B cell (primary cell): ENCODE results near the gene KIF20B. TPM values are rescaled to one million over a fixed set of nuclear protein-coding genes. Genes with fewer than 3 reads are reported as not detected.

Experiments
- ATAC-seq: fragments of 200-7000 bp; cut with Tn5 transposase; one replicate; pipeline ENCODE4 v1.10.0; 2021; ENCODE audit warnings: low read depth, mild to moderate bottlenecking, moderate number of reproducible peaks, moderate library complexity
- CTCF ChIA-PET: fragments of 350-600 bp; sonication (Branson Sonifier 250); formaldehyde crosslinking; loops from one replicate; lab custom pipeline; 2021; ENCODE audit warnings: antibody characterized with exemption, inconsistent platforms; lab: Charles Lee
- POLR2A ChIA-PET: fragments of 350-600 bp; sonication (Branson Sonifier 250); formaldehyde crosslinking; loops from one replicate; lab custom pipeline; 2021; ENCODE audit warnings: antibody characterized with exemption; lab: Charles Lee
- DNase-seq: peaks from one replicate; pipeline ENCODE4 v3.0.0; 2013
- H2AFZ ChIP-seq: 2 replicates; pipeline ENCODE4 v1.6.1; 2012; ENCODE audit warnings: mild to moderate bottlenecking, low read depth, low read length; ENCODE audit not compliant: insufficient read depth, poor library complexity, severe bottlenecking
- H3K27ac ChIP-seq, 2 donors: 1 replicate in 1 of 2; 2 replicates in 1 of 2; pipeline ENCODE4 v1.5.1; 2012 to 2013; ENCODE audit warnings: low read length in 2 of 2, mild to moderate bottlenecking in 2 of 2, moderate library complexity in 1 of 2
- H3K27me3 ChIP-seq, 4 experiments: fragments of 200-600 bp in 1 of 4; sonication (generic) in 1 of 4; replicated peaks in 1 of 4; 1 replicate in 2 of 4; 2 replicates in 2 of 4; pipeline versions ENCODE4 v1.6.1 to v1.7.0; 2013 to 2016; ENCODE audit warnings: low read length in 3 of 4, mild to moderate bottlenecking in 2 of 4, mixed read lengths in 1 of 4, moderate library complexity in 1 of 4; ENCODE audit not compliant: insufficient read depth in 4 of 4, control insufficient read depth in 3 of 4; ENCODE audit errors: control extremely low read depth in 1 of 4
- H3K36me3 ChIP-seq, 2 experiments: replicated peaks in 1 of 2; 1 replicate in 1 of 2; 2 replicates in 1 of 2; pipeline versions ENCODE4 v1.6.1 to v1.7.1; 2013; ENCODE audit warnings: low read length in 1 of 2; ENCODE audit not compliant: insufficient read depth in 2 of 2, control insufficient read depth in 1 of 2; ENCODE audit errors: control extremely low read depth in 1 of 2, extremely low read depth in 1 of 2
- H3K4me1 ChIP-seq, 2 donors: fragments of 200-600 bp in 1 of 2; sonication (generic) in 1 of 2; 1 replicate in 1 of 2; 2 replicates in 1 of 2; pipeline versions ENCODE4 v1.5.1 to v1.6.1; 2013 to 2017; ENCODE audit warnings: low read length in 2 of 2; ENCODE audit not compliant: control insufficient read depth in 2 of 2, insufficient read depth in 2 of 2
- H3K4me2 ChIP-seq: replicated peaks from 2 replicates; pipeline ENCODE3; 2012; ENCODE audit warnings: mild to moderate bottlenecking, low read depth, low read length; ENCODE audit not compliant: poor library complexity, severe bottlenecking
- H3K4me3 ChIP-seq, 5 experiments: fragments of 200-600 bp in 1 of 5; sonication (generic) in 1 of 5; 1 replicate in 3 of 5; 2 replicates in 2 of 5; pipeline versions ENCODE4 v1.5.1 to v1.7.0; 2011 to 2016; ENCODE audit warnings: low read length in 4 of 5, mild to moderate bottlenecking in 4 of 5, low read depth in 2 of 5, control low read depth in 1 of 5, moderate library complexity in 1 of 5; ENCODE audit not compliant: insufficient read depth in 1 of 5; ENCODE audit errors: control extremely low read depth in 1 of 5, extremely low read depth in 1 of 5
- H3K79me2 ChIP-seq: fragments of 200-600 bp; sonication (generic); one replicate; pipeline ENCODE4 v1.6.0; 2016; ENCODE audit warnings: low read length; ENCODE audit not compliant: control insufficient read depth, insufficient read depth
- H3K9ac ChIP-seq: fragments of 200-600 bp; sonication (generic); 2 replicates; pipeline ENCODE4 v1.6.1; 2017; ENCODE audit warnings: mild to moderate bottlenecking, low read length, moderate library complexity
- H3K9me3 ChIP-seq, 3 donors: one replicate each; pipeline versions ENCODE4 v1.6.1 to v1.7.1; 2013; ENCODE audit warnings: low read length in 2 of 3; ENCODE audit not compliant: control insufficient read depth in 2 of 3, insufficient read depth in 1 of 3; ENCODE audit errors: control extremely low read depth in 1 of 3
- H4K20me1 ChIP-seq: 2 replicates; pipeline ENCODE4 v1.6.0; 2012; ENCODE audit warnings: mild to moderate bottlenecking, low read length; ENCODE audit not compliant: insufficient read depth, control insufficient read depth, poor library complexity, severe bottlenecking
- H3K27ac Mint-ChIP-seq: one replicate; pipeline ENCODE4 v1.8.0; 2021; ENCODE audit warnings: mixed read lengths
- H3K27me3 Mint-ChIP-seq: one replicate; pipeline ENCODE4 v1.8.0; 2021; ENCODE audit warnings: mixed read lengths
- H3K4me1 Mint-ChIP-seq: one replicate; pipeline ENCODE4 v1.8.0; 2021; ENCODE audit warnings: mixed read lengths
- H3K4me3 Mint-ChIP-seq: one replicate; pipeline ENCODE4 v1.8.0; 2021; ENCODE audit warnings: mixed read lengths
- H3K9me3 Mint-ChIP-seq: one replicate; pipeline ENCODE4 v1.8.0; 2022; ENCODE audit warnings: mixed read lengths; ENCODE audit not compliant: insufficient read depth
- CTCF ChIP-seq: fragments of 200-600 bp; IDR thresholded peaks from one replicate; pipeline ENCODE4 v1.8.0; 2022; ENCODE audit warnings: antibody characterized with exemption, mild to moderate bottlenecking
- EZH2 ChIP-seq: IDR thresholded peaks from 2 replicates; pipeline ENCODE4 v1.6.1; 2012; ENCODE audit warnings: borderline replicate concordance, low read depth, mild to moderate bottlenecking, moderate library complexity, low read length; ENCODE audit not compliant: insufficient read depth, poor library complexity, severe bottlenecking
- WGBS: methylation state at CpG from one replicate; pipeline ENCODE4 v1.1.5; 2013; ENCODE audit warnings: missing lambda C conversion rate; ENCODE audit not compliant: insufficient coverage; 5-methylcytosine and 5-hydroxymethylcytosine counted together
- intact Hi-C: fragments of 100-400 bp; cut with micrococcal nuclease; formaldehyde crosslinking; loops from one replicate; pipeline ENCODE4 v1.10.0; 2022
- polyA plus RNA-seq: library from polyadenylated mRNA; depleted of rRNA; stranded (reverse); fragments of >200 nt; gene quantifications from 2 replicates; pipeline ENCODE4 v1.2.3, GENCODE V29; 2012
- total RNA-seq, 2 donors: library from RNA; stranded (reverse); fragments of 120-200 nt in 1 of 2; gene quantifications; 1 replicate in 1 of 2; 2 replicates in 1 of 2; pipeline versions ENCODE4 v1.2.3 to v1.2.4, GENCODE V29; 2013 to 2022

The KIF20B gene
- total and polyA plus RNA-seq, 2 donors (not counting 1 experiment from before 2014, with no cell fraction given): 1.6 to 24.6 TPM

GRCh38 chr10:89702121-89702480, 711 bp downstream of the KIF20B start:
- 10% methylated on average over 2 of the region's 7 CpGs for WGBS
- Histone ChIP-seq H3K79me2 (peaks cover 50% of the 10 kb centered on the region), H3K4me1 (peaks cover 9 to 10% of the 10 kb centered on the region in 2 donors), H3K27me3 (no peaks in the 10 kb centered on the region), H3K27ac (peak overlapping the region; percentile 79 to 87), H2AFZ (peak overlapping the region; percentile 99), H4K20me1 (no peaks in the 10 kb centered on the region), H3K9me3 (no peaks in the 10 kb centered on the region), H3K4me2 (peak overlapping the region; percentile 86), H3K9ac (peak overlapping the region; percentile 78), H3K4me3 (peak overlapping the region; percentile 86 to 98 (median 95)), H3K36me3 (no peaks in the 10 kb centered on the region)
- ChIA-PET CTCF (interaction anchor here (1.0 to 1.4 kb wide), 3 partner anchors 36 to 275 kb away, joined by 3 to 8 read pairs (median 4); no protein-coding TSS in a partner anchor), POLR2A (interaction anchor here (1.7 kb wide), 1 partner anchor 58 kb away, joined by 14 read pairs; no protein-coding TSS in a partner anchor)
- ATAC-seq: no peak
- TF ChIP-seq CTCF (no peak), EZH2 (no peak)
- DNase-seq: peak; percentile 49
- intact Hi-C loops: loop anchor here (10.0 kb wide), 2 partner anchors 707 to 1713 kb away; partner anchors contain the start of genes FAS and HECTD2
- Mint-ChIP-seq H3K27ac (peak overlapping the region; percentile 99), H3K4me1 (peaks cover 32% of the 10 kb centered on the region), H3K4me3 (peak overlapping the region; percentile 99), H3K27me3 (no peaks in the 10 kb centered on the region), H3K9me3 (no peaks in the 10 kb centered on the region)

- Mint-ChIP-seq H3K4me1 (peaks cover 31% of the 10 kb centered on the region), H3K27ac (no peak overlapping the region), H3K9me3 (no peaks in the 10 kb centered on the region), H3K27me3 (no peaks in the 10 kb centered on the region), H3K4me3 (no peak overlapping the region)
- Histone ChIP-seq H3K36me3 (no peaks in the 10 kb centered on the region), H3K27me3 (no peaks in the 10 kb centered on the region), H3K4me3 (no peak overlapping the region), H3K9me3 (no peaks in the 10 kb centered on the region), H3K79me2 (peaks cover 82% of the 10 kb centered on the region), H3K4me1 (peaks cover 9 to 10% of the 10 kb centered on the region in 2 donors), H3K4me2 (no peak overlapping the region), H3K9ac (no peak overlapping the region), H3K27ac (no peak overlapping the region), H4K20me1 (no peaks in the 10 kb centered on the region), H2AFZ (no peak overlapping the region)
- ChIA-PET POLR2A (no interaction called here), CTCF (no interaction called here)
- TF ChIP-seq EZH2 (no peak), CTCF (no peak)
- DNase-seq: no peak
- no CpG with 5 or more reads among the region's 3 CpGs for WGBS
- intact Hi-C loops: loop anchor here (10.0 kb wide), 2 partner anchors 711 to 1709 kb away; partner anchors contain the start of genes FAS and HECTD2
- ATAC-seq: no peak
These were observed 4.1 kb downstream of the KIF20B start for GRCh38 chr10:89705466-89705865.
